ENCODE data around the gene EPB41L2.

The EPB41L2 gene

DNA sequence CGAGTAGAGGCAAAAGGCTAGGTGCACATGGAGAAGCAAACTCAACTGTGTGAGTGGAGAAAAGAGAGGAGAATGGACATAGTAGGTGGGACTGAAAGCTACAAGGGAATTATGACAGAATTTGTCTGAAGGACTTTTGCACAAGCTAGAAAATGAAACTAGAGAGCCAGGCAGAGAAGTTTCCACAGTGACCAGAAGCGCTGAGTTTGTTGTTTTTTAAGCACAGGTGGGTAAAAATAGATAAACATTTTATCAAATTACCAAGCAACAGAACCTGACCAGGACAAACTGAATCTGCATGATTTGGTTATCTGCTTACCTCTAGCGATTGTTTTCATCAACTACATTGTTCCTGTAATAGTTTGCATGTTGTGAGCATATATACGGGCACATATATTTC is 197.3 kb downstream of the EPB41L2 start:
- no peak for DNase-seq (ENCODE audit: low spot score)

DNA sequence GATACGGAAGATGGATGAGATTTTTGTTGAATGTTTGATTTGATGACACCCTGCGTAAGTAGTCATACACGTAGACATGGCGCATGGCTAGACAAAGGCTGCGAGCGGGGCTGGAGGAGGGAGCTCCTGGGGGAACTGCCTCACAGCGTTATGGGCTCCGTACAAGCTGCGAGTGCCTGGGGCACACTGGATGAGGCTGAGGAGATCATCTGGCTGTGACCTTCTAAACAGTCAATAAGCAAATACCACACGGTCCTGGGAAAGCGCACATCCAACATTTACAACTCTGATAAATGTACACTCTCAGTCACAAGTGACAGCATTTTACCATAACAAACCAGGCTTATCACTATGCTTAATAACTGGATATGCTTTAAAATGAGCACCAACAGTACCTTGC is 198.7 kb downstream of the EPB41L2 start:
- DNase-seq (ENCODE audit: low spot score): no peak

DNA sequence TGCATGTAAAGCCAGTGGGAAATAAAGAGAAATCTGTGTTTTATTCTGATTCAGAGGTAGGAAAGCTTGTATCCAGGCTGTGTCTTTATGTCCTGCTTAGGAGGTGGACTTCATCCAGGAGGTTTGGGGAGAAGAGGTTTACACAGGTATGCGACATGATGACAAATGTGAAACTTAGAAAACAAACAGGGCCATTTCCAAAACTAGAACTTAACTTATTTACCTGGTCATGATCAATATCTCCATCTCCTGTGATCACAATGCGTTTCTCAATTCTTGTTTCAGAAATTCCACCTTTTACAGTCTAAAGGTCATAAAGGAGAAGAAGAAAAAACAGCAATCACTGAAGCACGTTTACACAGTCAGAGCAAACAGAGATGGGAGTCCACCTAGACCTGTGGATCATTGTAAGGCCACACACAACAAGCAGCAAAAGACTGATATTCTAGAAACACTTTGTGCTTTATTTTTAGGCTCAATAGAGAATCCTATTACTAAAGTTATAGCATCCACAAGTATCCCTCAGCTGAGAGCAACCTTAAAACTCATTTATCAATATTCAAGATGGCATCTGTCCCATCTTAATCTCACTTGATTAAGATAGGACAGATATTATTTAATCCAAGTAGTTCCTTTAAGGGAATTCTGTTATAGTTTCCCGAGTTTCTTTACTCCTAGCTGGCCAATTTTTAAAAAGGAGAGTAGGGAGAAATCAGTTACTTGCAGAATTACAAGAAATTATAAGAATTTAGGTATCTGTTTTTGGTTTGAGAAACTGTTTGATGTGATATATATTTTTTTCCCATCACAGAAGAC is 199.4 kb downstream of the EPB41L2 start:
- no peak for DNase-seq (ENCODE audit: low spot score)

DNA sequence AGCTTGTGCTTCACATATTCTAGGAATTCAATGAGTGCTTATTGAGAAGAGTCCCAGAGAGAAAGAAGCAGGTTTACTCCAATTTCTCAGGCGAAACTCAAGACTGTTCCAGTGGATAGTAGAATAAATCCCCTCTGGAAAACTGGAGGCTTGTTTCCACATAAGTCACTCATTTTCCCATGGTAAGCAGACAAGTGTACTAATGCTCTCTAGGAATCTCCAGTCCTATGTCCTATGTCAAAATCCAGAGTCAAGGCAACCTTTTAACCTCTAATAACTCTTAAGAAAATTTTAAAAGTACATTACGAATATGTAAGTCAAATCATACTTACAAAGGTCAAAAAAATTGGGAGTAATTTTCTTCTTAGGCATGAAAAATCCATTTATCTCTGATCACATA is 200.7 kb downstream of the EPB41L2 start:
- DNase-seq (ENCODE audit: low spot score): no peak

DNA sequence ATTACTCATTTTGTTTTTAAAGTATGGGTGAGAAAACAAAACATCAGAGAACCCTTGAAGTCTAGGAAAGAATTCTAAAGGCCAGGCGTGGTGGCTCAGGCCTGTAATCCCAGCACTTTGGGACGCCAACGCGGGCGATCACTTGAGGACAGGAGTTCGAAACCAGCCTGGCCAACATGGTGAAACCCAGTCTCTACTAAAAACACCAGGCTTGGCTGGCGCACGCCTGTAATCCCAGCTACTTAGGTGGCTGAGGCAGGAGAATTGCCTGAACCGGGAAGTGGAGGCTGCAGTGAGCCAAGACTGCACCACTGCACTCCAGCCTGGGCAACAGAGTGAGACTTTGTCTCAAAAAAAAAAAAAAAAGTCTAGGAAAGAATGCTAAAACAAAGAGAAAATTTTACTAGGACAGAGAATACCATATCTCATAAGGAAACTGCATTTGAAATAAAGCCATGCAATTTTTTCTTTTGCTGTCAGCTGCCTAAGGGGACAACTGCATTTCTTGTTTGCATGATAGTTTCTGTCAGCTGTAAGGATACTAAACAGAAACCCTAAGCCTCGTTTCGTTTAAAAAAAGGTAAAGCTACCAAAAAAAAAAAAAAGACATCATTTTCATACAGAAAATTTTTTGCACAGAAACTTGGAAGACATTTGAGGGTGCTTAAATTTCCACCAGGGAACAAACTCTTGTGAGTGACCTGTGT is 203.7 kb downstream of the EPB41L2 start:
- DNase-seq (ENCODE audit: low spot score): no peak

DNA sequence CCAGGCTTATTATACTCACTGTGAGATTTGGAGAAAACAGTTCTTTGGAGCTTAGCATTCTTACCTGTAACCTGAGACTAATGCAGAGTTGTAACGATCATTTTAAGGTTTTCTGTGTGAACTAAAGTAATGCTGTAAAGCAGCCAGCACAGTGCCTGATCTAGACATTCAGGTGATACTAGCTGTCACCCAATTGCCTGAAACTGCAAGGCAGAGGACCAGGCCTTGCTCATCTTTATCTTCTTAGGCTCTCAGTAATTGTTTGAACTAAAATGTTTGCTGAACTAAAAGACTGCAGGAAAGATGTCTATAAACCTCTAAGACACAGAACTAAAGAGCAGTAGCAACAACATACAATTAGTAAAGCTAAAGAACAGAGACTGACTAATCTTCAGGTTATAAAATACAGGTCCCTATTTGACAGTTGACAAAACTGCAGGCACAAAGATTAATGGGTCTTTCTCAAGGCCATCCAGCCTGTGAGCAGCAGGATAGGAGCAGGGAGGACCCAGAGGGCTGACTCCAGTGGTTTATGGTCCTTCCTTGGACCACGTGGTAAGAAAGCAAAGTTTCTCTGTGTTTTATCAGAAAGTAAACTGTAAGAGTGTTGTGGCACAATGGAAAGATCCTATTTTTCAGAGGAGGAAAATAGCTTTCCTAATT is 204.4 kb downstream of the EPB41L2 start:
- no peak for DNase-seq (ENCODE audit: low spot score)

DNA sequence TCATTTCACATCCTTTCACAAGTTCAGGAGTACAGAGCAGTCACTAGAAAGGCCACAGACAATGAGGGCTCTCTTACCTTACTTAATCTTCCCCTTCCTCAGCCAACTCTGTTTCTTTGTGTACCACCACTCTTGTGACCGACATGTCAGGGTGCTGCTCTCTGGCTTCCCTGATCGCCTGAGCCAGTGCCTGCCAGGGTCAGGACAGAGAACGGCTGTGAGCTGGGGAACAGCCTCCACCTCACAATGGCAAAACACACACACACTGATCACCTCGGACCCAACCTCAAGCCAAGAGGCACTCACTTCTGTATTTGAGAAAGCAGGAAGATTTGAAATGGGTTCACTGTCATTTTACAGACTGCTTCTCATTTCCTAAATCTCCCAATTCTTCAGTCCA is 205.0 kb downstream of the EPB41L2 start:
- DNase-seq (ENCODE audit: low spot score): no peak

DNA sequence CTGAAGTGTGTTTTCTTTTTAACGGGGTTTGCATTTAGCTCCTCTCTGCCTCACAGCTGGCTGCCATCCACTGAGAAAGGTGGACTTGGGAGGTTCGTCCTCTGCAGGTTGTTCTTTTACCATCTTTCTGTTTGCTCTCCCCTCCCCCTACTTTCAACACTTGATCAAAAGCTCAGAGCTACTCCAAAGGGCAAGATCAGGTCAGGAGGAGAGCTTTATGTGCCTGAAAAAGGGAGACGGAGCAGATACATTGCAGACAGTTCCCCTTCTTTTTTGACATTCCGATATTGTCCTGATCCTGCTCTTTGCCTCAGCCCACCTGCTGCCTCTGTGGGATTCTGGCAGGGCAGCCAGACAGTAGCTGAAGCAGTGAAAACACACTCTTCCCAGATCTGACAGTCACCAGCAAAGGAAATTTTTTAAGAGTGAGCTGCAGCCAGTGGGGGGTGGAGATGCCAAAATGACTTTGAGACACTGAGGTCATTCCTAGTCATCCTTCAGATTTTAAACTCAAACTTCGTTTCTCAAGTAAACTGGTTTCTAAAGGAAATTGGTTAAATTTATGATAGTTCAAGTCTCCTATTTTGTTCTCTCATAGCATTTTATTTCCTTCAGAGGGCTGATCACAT is 209.4 kb downstream of the EPB41L2 start:
- no peak for DNase-seq (ENCODE audit: low spot score)

DNA sequence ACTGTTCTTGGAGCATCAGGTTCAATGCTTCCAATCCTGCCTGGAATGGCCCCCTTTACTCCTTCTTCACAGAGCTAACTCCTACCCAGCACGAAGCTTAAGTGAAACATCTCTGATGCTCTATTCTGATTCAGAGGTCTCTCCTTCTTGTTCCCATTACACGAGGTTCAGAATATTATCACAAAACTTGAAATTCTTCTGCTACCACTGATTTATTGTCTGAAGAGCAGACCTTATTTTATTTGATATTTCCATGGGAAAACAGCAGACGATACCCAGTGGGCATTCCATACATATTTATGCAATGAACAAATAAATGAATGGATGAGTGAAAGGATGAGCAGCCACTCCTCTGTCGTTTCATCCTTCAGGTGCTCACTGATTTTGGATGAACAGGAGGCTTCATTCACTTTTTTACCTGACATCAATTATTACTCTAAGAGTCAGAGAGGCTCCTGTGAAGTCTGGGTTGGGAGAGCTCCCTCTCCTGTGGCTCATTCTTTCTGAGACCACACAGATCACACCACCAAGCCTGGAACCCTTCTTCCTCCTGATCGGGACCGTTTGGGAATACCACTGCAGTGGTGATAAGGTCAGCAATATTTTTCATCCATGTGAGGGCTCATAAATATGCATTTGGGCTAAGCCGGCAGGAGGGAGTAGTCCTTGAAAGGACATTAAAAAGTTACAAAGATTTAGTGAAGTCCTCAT is 210.0 kb downstream of the EPB41L2 start:
- no peak for DNase-seq (ENCODE audit: low spot score)

DNA sequence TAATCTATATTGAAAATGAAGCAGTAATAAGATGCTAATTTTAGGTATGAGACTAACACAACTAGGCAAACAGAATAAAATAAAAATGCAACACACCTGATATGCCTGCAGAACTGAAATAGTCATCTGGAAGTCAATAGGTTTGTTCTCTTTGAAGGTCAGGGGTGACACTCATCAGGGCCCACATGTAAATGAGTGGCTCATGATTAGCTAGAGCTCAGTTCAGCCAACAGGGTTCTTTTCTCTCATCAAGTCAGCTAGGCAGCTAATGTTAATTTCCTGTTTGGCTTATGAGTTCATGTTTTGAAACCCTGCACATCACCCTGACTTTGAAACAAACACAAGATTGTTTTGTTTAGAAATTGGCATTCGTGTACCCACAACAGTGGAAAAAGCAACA is 212.0 kb downstream of the EPB41L2 start:
- DNase-seq (ENCODE audit: low spot score): no peak

DNA sequence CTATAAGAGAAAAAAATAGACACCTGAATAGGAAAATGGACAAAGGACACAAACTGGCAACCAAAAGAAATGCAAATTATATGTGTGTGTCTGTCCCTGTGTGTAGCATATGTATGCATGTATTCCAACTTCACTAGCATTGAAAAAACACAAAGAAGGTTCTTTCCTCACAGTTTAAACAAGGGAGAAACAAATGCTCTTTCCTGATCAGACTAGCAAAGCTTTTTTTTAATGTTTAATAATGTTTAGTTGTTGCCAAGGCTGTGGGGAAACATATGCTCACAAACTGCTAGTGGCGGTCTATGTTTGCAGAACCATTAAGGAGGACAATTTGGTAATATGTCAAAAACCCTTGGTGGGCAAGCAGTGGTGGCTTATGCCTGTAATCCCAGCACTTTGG is 213.5 kb downstream of the EPB41L2 start:
- DNase-seq (ENCODE audit: low spot score): no peak

DNA sequence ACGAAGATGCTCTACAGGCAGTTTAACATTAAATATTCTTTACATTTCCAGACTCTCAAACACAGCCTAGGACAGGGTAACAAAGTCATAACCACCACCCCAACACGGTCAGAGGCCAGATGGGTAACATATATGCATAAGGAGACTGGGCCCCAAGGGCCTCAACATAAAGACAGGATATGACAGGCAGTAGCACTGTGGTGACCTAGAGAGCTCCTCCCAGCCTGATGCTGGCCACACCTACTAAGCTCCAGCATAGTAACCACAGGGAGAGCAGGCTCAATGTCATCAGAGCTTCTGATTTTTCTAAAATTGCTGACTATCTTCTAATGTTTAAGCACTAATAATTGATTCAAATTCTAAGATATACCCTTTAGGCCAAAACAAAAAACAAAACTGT is 214.1 kb downstream of the EPB41L2 start:
- no peak for DNase-seq (ENCODE audit: low spot score)

DNA sequence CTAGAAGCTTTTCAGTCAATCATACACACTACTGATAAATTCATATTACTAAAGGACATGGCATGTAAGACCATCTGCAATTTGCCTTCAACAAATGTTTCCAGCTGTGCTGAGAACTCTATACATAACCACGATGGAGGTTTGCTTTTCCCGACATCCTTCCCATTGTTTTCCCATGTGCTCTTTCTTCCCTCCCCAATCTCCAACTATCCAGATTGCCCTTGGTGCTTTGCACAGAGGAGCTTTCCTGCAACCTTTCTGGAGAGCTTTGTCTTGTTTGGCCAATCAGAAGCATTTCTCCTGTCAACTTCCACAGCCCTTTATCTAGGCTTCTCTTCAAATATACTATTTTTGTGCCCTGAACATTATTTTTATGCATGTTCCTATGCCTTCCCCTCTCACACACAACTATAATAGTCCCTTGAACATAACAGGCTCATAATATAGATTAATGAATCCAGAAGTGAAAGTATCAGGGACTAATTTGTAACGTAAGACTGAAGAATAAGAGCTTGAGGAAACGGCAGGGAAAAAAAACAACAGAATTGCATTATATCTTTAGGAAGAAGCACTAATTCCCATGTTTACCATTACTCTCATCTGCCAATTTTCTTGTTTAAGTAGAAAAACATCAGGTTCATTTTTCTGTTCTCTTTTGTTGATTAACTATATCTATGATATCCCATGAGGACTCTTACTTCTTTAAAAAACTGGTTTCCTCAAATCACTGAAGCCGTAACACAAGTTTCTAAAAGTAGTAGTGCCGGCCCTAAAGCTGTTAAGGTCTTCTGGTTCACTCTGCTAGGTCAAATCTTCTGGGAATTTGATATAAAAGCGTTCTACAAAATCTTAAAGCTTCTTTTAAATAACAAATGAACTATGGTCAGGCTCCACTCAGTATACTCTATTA is 215.8 kb downstream of the EPB41L2 start:
- DNase-seq (ENCODE audit: low spot score): no peak

DNA sequence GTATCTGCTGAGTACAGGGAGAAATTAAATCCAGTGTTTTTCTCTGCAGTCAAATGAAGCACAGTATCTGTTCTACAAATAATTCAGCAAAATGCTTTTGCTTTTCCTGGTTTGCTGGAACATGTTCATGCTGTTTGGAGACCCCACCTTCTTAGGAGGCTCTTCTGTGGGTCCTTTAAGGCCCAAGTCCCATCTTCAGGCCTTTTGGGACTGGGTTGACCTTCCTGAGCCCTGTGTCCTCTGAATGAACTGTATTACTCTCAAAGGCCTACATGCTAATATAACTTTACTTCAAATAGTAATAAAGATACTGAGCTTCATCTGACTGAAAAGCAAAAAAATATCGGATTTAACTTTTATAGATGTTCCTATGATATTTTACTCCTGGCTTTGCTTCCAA is 216.5 kb downstream of the EPB41L2 start:
- no peak for DNase-seq (ENCODE audit: low spot score)

DNA sequence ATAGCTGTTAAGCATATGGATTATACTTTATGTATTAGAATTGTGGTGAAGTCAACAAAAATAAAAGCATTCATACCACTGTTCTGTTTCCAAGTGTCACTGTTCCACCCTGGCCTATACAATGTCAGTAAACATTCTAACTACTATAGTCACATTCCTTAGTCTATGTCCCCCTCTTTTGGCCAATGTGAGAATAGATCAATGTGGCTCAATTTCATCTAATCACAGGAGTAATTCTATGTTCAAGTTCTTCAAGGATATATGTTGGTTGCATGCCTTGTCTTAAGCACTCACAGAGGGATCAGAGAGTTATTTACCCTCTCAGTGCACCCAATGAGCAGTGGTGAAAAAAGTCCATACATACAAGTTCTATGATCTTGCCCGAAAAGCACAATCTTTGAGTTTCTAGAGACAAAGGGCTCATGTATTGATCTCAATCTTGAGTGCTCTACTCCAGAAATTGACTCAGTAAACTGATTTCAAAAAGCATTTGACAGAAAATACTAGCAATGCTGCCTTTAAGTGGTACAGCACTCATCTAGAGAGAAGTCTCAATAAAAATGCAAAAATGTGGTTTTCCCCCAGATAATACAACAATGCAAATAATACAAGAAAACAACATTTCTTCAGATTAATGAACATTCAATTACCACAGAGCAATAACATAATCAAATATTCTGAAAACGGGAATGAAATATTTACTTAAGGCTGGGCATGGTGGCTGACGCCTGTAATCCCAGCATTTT is 219.3 kb downstream of the EPB41L2 start:
- peak; percentile 63 for DNase-seq (ENCODE audit: low spot score)

DNA sequence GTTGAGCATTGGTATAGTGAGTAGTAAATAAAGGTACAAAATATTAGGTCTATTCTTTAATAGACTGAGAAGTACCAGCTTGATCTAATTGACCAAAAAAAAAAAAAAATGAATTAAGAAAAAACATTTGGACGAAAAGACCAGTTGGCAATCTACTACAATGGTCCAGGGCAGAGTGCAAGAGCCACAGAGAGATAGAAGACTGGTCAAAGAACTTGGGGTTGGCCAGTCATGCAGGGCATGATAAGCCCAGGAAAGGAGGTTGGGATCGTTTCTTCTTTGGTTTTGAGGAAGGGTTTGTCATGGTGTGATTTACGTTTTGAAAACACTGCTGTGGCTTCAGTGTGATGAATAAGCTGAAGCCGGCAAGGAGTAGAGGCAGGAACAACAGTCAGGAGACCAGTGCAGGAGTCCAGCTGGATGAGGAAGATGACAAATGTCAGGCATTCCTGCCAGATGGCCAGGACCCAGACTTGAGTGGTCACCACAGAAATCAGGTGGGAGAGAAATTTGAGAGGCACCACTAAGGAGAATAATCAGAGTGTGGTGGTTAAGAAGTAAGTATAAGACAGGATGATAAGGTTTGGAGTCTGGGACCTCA is 221.8 kb downstream of the EPB41L2 start:
- no peak for DNase-seq (ENCODE audit: low spot score)

DNA sequence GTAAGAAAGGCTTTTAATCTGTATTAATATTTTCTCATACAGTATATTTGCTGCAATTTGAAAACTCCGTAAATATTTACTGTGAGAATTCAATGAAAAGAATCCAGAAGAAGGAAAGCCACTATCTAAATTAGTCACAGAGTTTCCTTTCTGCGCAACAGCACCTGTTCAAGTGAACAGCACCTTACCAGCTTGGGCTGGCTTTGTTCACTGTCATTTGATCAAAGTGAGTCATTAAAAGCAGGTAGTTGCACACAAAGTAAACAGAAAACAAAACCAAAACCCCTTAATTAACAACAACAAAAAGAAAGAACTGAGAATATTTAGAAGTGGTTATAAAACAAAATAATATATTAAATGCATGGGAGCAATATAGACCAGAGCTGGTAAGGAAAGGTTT is 223.0 kb downstream of the EPB41L2 start:
- DNase-seq (ENCODE audit: low spot score): no peak

DNA sequence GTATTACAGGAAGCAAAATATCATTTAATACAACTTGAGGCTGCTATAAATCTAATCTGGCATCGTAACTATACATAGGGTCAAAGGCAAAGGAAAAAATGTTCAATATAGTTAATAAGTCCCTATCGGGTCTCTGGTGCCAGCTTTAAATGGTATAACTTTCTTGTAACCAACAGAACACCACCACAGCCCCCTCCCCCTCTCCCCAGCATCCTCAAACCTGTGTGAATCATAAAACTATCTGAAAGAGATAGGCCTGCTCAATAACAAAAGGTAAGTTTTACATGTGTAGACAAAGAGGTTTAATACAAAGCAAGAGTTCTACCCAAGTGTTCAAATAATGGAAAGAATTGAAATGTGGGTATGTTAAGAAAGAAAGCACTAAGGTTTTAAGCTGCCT is 223.7 kb downstream of the EPB41L2 start:
- no peak for DNase-seq (ENCODE audit: low spot score)

DNA sequence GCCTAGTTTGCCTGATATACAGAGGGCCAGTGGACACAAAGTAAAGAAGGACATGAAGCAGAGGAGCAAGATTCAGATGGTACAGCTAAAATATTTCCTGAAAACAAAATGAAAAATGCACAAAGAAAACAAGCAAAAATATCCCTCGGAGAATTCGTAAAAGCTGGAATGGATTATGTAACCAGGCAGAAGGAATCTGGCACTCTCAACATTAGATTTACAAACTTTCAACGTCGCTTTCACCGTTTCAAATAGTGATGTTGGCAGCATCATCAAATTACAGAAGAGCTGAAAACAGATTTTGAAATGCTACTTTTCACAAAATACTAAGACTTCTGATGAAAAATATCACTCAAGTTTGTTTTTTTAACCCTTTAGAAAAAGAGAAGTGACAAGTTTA is 224.1 kb downstream of the EPB41L2 start:
- no peak for DNase-seq (ENCODE audit: low spot score)

Measured in CD4-positive, alpha-beta T cell treated with Interleukin-15 for 4 hours (primary cell).